SK-MEL-5 (cell line): ENCODE measurements around the gene ENC1. TPM values are rescaled to one million over a fixed set of nuclear protein-coding genes. Genes with fewer than 3 reads are reported as not detected.
A peak's percentile ranks its signal among the peaks of the same experiment; 100 is the strongest.
"Not testable (repeated sequence)": the region's sequence is repeated elsewhere in the genome, so short reads cannot be mapped to it uniquely, and the experiment has no call there.

Experiments
- DNase-seq: peaks from one replicate; pipeline ENCODE4 v3.0.0-alpha.2; 2016; ENCODE audit warnings: low read depth, low spot score
- in situ Hi-C: cut with HindIII; loops from 2 replicates; pipeline ENCODE4 v1.10.0; 2016; ENCODE audit warnings: low sequenced_read_pairs, high pct_unique_total_duplicates, low pct_unique_long_range_greater_than_20kb
- polyA plus RNA-seq, 2 experiments: library from polyadenylated mRNA; depleted of rRNA; stranded (reverse); fragments of >200 nt; gene quantifications; 2 replicates each; pipeline ENCODE4 v1.2.3, GENCODE V29; 2015
- total RNA-seq: library from RNA; depleted of rRNA; stranded (reverse); fragments of >200 nt; shearing (Covaris generic); gene quantifications from 2 replicates; pipeline ENCODE4 v1.2.3, GENCODE V29; 2014; rRNA removed

The ENC1 gene
- 2.5 and 3.0 TPM in 2 replicates for total RNA-seq
- polyA plus RNA-seq (2015; cell fraction: cytosol; rRNA removed) = 3.2 and 4.2 TPM in 2 replicates
- polyA plus RNA-seq (2015; cell fraction: nucleus; rRNA removed) = 2.2 and 10.3 TPM in 2 replicates

- DNase-seq = peak; percentile 72
- in situ Hi-C loops = no loop called here
Observed at GRCh38 chr5:74640450-74640953, at the start of gene ENC1. TSS of gene ENC1 (minus strand) at chr5:74640728. CDS start at chr5:74636485, 4,243 bp downstream.

DNA sequence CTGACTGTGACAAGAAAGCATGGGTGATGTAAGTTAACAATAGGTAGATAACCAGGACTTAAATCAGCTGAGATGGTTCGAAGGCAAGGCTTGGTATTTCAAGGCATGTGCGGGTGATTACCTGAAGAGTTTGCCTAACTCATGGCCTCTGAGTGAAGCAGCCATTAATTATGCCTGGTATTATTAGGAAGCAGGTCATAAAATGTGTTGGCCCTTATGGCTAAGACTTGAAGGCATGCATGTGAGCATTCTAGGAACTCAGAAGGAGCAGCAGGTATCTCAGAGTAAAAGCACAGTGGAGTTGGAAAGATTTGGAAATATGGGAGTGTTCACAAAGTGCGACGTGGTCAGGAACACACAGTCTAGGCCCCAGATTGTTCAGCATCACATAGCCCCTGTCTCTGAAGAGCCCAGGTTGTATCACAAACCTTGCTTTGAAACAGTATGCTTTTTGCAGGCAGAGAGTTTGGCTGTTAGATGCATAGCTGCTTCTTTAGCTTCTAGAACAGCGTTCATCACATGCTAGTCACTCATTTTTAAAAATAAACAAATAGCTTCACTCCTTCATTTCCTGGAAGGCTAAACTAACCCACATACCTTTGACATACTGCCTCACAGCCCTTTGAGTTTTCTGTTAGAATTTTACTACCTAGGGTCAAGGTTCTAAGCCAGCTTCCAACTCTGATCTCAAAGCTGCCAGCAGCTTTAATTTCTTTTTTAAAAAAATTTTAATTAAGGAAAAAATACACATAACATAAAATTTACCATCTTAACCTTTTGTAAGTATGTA lies 46.6 kb upstream of the ENC1 start:
- in situ Hi-C loops = no loop called here
- DNase-seq = no peak

- in situ Hi-C loops = no loop called here
- peak; percentile 22 for DNase-seq
Observed at GRCh38 chr5:74685979-74686631, 45.6 kb upstream of the ENC1 start.

DNA sequence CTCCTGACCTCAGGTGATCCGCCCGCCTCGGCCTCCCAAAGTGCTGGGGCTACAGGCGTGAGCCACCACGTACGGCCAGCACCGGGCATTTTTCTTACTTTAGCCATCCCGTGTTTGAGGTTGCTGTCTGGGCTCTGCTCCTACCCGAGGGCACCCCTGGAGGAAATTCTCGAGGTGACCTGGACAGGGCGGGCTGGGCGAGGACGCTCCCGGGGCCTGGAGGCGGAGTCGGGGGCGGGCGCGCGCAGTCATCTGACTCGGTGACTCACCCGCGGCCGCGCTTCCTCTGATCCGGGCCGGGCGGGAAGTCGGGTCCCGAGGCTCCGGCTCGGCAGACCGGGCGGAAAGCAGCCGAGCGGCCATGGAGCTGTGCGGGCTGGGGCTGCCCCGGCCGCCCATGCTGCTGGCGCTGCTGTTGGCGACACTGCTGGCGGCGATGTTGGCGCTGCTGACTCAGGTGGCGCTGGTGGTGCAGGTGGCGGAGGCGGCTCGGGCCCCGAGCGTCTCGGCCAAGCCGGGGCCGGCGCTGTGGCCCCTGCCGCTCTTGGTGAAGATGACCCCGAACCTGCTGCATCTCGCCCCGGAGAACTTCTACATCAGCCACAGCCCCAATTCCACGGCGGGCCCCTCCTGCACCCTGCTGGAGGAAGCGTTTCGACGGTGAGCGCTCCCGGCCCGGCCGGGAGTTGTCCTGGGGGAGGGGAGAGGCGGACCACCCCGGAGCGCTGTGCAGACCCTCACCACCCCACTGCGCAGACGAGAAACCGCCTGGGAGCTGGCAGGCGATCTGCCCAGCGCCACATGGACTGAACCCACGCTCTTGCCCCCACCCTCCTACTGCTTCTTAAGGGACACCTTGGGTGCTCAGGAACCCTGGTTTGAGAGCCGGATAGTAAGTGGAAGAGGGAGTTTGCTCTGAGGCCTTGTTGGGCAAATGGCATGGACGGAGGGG lies 44.6 kb upstream of the ENC1 start, which contains the start of gene HEXB:
Gene HEXB (plus strand): TSS at position 334 of the 952 bp plus-strand sequence. CDS start 28 bp downstream, at position 362.
- DNase-seq = peak; percentile 83
- in situ Hi-C loops = no loop called here

DNA sequence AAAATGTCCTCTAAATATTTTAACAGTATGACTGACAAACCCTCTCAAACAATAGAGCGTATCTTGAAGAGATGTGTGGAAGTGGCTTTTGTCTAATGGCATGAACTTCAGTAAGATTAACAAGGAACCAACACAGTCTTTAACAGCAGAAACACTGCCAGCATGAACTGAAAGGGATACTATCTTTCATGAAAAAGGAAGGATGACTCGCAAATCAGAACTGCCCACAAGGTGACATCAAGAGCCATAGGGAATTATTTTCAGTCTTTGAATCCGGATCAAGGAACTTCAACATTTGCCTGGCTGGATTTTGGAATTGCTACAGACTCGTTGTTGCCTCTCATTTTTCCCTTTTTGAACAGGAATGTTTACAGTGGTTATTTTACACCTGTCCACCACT lies 39.4 kb upstream of the ENC1 start:
- in situ Hi-C loops = no loop called here
- no peak for DNase-seq

DNA sequence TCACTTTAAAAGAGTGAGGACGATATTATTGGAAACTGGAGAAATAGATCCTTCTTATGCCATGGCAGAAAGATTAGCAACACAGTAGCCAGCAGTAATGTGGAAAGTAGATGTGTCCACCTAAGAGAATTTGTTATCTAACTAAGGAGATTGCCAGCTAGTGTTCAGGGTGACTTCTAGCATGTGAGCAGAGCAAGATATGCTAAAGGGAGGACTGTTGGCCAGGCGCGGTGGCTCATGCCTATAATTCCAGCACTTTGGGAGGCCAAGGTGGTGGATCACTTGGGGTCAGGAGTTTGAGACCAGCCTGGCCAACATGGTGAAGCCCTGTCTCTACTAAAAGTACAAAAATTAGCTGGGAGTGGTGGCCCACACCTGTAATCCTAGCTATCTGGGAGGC lies 38.8 kb upstream of the ENC1 start:
- in situ Hi-C loops, DNase-seq: not testable (repeated sequence)

- in situ Hi-C loops, DNase-seq: not testable (repeated sequence)
Observed at GRCh38 chr5:74678123-74678522, 37.6 kb upstream of the ENC1 start.

- in situ Hi-C loops, DNase-seq: not testable (repeated sequence)
Observed at GRCh38 chr5:74676466-74676865, 35.9 kb upstream of the ENC1 start.

- in situ Hi-C loops = no loop called here
- DNase-seq = peak; percentile 60
Observed at GRCh38 chr5:74673011-74673790, 32.7 kb upstream of the ENC1 start.

GRCh38 chr5:74672215-74672877 lies 31.8 kb upstream of the ENC1 start:
- in situ Hi-C loops = no loop called here
- no peak for DNase-seq

DNA sequence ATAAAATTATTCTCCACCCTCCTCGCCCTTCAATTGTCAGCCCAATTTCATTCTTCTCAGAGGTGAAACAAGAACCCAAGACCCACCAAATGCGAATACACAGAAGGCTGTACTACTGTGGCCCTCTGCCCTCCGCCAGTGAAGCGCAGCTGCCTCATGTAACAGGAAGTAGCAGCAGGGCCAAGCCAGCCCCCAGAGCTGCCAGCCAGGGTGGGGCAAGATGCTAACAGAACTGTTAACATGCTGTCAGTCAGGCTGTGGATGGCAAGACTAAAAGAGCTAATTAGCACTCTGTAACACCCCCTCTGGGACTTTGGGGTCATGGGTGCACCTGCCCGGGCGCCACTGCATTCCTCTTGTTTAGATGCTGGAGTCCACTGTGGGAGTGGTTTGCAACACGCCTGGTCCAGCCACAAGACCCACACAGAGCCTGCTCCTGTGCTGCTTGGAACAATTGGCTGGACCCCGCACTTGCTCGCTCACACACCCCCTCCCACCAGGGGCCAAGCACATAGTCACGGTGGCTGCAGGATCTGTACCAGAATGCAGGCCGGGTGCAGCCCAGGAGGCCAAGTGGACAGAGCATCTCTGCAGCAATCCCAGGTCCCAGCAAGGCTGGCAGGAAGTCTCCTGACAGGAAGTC lies 30.0 kb upstream of the ENC1 start:
- no peak for DNase-seq
- in situ Hi-C loops = no loop called here

GRCh38 chr5:74669821-74670220 lies 29.3 kb upstream of the ENC1 start:
- in situ Hi-C loops = no loop called here
- no peak for DNase-seq

DNA sequence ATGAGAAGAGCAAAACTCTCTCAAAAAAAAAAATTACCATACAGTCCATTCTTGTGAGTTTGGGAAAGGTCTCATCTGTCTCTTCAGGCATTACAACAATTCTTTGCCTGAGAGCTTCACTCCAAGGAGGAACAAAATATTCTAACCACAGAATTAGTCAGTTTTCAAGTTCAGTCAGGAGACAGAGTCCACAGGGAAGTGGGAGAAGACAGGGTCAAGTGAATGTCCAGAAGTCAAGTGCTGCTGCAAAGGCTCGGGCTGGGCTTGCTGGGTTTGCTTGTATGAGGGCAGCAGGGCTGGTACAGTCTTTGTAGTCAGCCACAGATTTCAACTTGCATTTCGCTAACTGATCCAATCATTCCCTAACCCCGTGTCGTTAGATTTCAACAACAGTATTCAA lies 26.9 kb upstream of the ENC1 start:
- in situ Hi-C loops = no loop called here
- DNase-seq = no peak

GRCh38 chr5:74665816-74666215 lies 25.3 kb upstream of the ENC1 start:
- in situ Hi-C loops = no loop called here

DNA sequence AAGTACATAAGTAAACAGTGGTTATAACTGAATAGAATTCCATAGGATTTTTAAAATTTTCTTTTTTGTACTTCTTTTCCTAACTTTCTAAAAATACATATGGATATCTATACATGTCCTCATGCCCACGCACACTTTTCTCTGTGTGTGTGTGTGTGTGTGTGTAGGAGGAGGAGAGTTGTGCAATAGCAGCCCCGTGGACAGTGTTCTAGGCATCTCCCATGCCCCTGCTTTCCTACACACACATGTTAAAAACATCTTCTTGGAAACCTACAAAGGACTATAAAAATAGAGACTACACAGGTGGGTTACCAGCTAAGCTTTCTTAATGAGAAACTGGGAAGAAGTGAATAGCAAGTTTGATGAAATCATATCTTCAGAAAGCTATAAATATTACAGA lies 24.7 kb upstream of the ENC1 start:
- in situ Hi-C loops = no loop called here
- DNase-seq = no peak

More at GRCh38 chr5:74665816-74666215, 25.3 kb upstream of the ENC1 start:
- DNase-seq = no peak

- DNase-seq = no peak
- in situ Hi-C loops = no loop called here
Observed at GRCh38 chr5:74664551-74664950, 24.0 kb upstream of the ENC1 start.
